HG02943 (cell line): ENCODE measurements around the gene GDPD2.
"Not testable (repeated sequence)": the region's sequence is repeated elsewhere in the genome, so short reads cannot be mapped to it uniquely, and the experiment has no call there.

Experiments used
- ATAC-seq: cut with Tn5 transposase; IDR thresholded peaks from one replicate; pipeline ENCODE4 v1.9.1; 2021; ENCODE audit warnings: mild to moderate bottlenecking, low read depth, moderate library complexity; ENCODE audit not compliant: unreplicated experiment

GDPD2 gene, protein sequence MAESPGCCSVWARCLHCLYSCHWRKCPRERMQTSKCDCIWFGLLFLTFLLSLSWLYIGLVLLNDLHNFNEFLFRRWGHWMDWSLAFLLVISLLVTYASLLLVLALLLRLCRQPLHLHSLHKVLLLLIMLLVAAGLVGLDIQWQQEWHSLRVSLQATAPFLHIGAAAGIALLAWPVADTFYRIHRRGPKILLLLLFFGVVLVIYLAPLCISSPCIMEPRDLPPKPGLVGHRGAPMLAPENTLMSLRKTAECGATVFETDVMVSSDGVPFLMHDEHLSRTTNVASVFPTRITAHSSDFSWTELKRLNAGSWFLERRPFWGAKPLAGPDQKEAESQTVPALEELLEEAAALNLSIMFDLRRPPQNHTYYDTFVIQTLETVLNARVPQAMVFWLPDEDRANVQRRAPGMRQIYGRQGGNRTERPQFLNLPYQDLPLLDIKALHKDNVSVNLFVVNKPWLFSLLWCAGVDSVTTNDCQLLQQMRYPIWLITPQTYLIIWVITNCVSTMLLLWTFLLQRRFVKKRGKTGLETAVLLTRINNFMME

DNA sequence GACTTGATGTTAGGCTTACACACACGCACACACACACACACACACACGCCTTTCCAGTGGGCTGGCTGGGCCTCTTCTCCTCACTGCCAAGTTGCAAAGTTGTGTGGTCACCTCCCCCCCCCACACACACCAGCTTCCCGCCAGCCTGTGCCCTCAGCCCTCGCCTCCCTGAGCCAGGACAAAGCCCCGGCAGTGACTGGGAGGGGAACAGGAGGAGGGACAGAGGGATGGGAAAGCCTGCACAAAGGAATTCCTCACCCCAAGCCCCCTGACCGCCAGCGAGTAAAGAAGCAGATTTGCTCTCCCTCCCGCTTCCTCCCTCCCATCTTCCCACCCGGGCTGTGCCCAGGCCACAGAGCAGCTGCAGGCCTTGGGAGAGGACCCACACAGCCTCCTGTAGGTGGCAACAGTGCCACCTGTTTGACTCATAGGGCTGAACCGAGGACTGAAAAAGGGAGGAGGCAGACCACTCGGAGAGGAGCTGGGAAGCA lies at the start of gene GDPD2:
Gene GDPD2 (plus strand): TSS at position 464 of the 491 bp plus-strand sequence. CDS start 1,671 bp downstream, outside the sequence.
- no peak for ATAC-seq

DNA sequence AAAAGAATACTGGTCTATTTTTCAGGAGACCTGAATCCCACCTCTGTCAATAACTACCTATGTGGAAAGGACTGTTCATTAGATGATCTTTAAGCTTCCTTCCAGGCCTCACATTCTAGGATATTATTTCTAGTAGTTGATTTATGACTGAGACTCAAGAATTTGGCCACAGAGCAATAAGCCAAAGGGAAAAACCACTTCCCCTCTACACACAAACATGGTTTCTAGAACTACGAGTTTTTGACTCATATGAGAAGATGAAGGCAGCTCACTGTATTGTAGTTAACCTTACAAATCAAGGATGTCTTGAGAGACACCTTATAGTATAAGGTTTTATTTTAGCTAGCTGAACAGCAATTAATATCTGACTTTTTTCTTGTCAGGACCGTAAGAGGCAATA lies 36.9 kb upstream of the GDPD2 start:
- no peak for ATAC-seq

DNA sequence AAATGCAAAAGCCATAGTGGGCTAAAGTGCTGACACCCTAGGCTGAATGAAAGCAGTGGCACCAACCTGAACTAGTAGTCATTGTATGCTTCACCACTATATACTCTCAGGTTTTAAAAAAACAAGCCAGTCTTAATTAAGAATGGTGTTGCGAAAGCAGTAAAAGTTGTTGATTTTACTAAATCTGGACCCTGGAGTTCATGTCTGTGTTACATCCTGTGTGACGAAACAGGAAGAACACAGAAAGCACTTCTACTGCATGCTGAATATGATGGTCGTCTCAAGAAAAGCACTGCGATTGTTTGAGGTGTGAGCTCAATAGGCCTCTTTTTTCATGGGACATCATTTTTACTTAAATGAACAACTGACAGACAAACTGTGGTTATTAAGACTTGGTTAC lies 24.2 kb upstream of the GDPD2 start:
- ATAC-seq, result no peak

DNA sequence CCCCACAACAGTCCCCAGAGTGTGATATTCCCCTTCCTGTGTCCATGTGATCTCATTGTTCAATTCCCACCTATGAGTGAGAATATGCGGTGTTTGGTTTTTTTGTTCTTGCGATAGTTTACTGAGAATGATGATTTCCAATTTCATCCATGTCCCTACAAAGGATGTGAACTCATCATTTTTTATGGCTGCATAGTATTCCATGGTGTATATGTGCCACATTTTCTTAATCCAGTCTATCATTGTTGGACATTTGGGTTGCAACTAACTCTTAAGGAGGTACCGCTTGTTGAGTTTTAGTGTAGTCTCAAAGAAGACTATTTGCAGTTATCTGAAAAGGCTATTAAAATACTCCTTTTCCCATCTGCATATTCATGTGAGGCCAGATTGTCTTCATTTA lies 22.9 kb upstream of the GDPD2 start:
- not testable (repeated sequence) for ATAC-seq

DNA sequence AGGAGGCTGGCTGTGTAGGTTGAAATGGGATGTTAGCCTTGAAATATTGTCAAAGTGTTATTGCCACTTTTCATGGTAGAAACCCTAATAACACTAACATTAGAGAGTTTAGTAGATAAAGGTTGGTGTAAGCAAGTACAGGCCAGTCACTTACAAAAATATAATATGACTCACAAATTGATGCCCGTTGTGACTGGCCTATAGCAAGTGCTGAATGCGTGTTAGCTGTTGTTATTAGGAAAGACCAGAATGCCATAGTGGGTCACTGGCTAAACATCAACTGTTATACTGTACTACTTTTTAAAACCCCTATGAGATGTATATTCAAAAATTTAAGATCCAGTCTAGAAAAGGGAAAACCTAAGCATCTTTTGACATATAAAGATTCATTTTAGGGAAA lies 20.4 kb upstream of the GDPD2 start:
- ATAC-seq, result no peak

DNA sequence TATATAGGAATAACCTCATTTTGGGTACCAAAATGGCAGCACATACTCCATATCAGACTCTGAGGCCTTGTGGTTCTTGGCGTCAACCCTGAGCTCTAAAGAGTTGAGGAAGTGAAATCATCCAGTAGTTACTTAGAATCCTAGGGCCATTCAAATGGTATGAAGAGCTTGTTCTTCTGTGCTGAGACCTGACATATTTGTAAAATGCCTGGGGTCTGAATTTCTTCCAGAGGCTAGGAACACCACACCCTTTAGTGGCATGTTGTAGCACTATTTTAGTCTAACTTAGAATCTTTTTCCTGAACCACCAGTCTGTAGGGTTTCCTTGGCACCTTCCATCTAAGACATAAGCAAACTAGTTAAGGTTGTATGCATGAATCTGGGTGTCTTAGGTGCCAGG lies 18.1 kb upstream of the GDPD2 start:
- ATAC-seq, result no peak

DNA sequence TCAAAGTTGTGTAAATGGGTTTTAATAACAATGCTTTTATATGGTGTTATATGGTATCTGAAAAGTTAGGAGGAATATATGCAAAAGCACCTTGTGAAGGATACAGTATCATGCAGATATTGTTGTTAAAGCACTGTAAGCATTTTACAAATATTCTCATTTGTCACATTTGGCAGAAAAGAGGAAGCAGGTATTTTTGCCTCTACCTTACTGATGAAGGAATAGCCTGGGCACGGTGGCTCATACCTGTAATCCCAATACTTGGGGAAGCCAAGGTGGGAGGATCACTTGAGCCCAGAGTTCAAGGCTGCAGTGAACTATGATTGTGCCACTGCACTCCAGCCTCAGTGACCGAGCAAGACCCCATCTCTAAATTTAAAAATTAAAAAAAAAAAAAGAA lies 12.2 kb upstream of the GDPD2 start:
- no peak for ATAC-seq

DNA sequence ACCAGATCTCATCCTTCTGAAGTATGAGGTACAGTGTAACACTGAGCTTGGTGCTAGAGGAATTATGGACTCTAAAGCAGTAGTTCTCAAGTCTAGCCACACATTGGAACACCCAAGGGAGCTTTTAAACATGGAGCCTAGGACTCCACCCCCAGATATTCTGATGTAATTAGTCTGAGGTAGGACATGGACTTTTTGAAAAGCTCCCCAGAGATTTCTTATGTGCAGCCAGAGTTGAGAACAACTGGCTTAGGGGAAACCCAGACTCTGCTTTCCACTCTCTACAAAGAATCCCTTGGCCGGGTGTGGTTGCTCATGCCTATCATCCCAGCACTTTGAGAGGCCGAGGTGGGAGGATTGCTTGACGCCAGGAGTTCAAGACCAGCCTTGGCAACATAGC lies 11.6 kb upstream of the GDPD2 start:
- no peak for ATAC-seq

DNA sequence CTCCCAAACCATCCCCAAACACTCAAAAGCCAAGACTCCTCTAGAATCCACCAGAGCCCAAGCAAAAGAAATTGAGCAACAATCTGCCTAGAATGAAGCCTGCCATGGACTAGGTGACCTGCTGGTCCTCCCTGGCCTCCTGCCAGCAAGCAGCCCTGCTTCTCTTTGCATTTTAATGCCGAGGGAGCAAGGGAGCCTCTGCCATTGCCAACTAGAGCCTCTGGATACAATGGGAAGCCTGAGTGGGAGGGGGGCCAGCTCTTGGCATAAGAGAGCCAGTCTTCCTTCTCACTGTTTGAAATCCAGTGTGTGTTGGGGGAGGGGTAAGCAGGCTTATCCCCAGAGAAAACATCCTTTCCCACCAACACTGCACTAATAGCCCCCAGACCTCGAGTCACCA lies 1.5 kb upstream of the GDPD2 start:
- no peak for ATAC-seq

DNA sequence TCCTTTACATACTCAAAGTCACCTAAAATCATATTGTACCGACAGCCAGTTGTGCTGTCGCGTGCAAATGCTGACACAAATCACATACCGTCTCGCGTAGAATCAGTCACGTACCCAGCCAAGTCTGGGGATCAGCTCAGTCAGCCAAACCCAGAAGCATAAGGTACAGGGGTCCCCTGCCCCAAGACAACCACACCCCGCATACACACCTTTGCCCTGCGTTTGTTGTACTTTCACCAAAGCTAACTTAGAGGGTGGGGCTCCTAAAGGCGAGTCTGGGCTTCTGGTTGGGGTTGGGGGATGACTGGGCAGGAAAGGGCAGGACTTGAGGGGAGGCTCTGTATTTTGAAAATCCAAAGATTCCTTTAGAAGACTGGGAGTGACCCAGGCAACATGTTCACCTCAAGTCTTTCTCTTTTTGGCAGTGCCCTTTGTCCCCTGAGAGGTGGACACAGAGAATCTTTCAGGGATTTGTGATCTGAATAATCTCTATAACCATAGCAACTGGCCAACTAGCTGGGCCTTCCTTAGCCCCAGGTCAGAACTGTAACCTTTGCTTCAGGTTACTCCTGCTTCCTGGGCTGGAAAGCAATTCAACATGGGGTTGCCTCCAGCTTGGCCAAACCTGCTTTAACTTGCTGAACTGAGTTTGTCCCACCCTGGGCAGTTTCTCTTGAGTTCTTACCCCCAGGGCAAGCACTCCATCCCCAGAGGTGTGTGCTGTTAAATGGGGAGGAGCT lies 992 bp downstream of the GDPD2 start:
- ATAC-seq, result no peak

DNA sequence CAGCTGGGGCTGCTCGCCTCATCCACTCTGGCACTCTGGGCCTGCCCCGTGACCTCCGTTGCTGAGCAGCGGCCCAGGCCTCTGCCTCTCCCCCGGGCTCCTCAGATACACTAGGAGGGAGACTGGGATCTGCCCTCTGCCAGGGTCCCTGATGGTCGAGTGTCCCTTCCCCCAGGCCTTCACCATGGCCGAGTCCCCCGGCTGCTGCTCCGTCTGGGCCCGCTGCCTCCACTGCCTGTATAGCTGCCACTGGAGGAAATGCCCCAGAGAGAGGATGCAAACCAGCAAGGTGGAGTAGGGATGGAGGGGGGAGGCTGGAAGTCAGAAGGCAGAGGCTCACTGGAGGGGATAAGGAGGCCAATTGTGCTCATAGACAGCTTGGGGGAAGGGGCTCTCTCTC lies 1.7 kb downstream of the GDPD2 start:
- ATAC-seq, result no peak

DNA sequence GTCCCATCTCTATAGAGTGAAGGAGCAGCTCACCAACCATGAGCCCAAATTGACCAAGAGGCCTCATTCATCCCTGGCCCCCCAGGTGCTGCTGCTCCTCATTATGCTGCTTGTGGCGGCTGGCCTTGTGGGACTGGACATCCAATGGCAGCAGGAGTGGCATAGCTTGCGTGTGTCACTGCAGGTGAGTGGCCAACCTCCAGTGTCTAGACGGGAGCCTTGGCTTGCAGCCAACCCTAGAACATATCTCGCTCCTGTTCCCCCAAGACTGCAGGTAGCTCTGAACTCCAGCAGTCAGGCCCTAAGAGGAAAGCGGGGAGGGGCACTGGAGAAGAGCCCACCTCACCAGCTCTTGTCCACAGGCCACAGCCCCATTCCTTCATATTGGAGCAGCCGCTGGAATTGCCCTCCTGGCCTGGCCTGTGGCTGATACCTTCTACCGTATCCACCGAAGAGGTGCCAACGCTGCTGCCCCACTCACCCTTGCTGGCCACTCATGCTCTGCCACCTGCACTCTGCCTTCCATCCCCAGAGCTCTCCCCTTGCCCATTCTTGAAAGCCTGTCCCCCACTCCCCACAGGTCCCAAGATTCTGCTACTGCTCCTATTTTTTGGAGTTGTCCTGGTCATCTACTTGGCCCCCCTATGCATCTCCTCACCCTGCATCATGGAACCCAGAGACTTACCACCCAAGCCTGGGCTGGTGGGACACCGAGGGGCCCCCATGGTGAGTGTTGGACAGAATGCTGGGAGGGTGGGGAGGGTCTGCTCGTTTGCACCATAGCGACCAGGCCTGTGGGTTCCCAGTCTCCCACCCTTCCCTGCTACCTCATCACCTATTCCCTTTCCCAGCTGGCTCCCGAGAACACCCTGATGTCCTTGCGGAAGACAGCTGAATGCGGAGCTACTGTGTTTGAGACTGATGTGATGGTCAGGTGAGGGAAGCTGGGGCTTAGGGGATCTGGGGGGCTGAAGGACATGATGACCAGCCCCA lies 3.5 kb downstream of the GDPD2 start:
- ATAC-seq, result no peak

DNA sequence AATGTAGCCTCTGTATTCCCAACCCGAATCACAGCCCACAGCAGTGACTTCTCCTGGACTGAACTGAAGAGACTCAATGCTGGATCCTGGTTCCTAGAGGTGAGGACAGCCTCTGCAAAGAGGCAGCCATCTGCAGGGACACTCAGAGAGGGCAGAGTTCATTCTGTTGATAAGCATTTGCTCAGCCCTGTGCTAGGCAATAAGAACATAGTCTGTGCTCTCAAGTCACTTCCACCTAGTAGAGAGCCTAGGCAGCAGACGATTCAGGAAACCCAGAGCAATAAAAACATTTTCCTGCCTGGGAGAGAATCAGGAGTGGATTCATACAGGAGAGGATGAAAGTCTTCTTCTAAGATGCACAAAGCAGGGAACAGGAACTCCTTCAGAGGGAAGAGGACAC lies 4.3 kb downstream of the GDPD2 start:
- ATAC-seq, result no peak

DNA sequence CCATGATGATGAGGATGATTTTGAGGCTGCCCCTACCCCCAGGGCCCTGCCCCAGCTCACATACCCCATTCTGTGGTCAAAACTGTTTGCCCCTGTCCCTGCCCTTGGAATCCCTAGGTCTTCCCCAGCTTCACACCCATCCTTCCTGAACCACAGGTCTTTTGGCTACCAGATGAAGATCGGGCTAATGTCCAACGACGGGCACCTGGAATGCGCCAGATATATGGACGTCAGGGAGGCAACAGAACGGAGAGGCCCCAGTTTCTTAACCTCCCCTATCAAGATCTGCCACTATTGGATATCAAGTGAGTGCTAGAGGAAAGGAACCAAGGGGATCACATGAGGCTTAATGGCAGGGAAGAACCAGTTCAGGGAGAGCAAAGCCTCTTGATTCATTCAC lies 6.6 kb downstream of the GDPD2 start:
- ATAC-seq, result no peak

DNA sequence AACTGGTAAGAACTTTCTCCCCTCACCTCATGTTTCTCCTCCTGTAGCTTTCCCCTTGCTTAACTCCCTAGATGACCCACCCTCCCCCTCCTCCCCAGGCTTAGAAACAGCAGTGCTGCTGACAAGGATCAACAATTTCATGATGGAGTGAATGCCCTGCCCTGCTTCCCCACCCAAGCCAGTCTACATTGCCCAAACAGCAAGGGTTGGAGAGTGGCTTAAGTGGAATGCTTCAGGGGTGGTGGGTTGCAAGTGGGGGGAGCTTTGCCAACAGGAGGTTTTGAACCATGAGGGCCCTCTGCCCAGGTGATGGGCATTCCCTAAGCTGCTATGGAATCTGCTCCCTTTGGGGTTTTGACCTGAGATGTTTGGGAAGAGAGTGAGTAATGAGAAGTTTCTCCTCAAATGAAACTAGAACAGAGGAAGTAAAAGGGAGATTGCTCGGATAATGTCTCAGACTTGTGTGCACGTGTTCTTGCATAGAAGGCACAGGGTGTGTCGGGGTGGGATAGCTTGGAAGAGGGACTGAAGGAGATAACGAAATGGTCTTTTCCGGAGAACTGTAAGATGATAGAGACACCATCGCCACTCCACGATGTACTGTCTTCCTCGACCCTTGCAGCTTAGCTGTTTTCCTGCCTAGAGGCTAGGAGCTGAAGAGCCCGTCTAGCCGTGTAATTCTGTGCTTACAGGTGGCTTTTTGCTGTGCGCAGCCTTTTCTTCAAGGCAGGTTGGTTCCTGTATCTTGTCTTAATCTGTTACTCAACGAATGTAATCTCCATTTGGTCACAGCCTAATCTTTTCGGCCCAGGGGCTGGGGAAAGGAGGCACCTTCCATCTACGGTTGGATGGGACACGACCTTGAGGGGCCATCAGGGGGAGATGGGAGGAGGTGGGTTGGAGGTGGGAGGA lies 10.1 kb downstream of the GDPD2 start:
- no peak for ATAC-seq

DNA sequence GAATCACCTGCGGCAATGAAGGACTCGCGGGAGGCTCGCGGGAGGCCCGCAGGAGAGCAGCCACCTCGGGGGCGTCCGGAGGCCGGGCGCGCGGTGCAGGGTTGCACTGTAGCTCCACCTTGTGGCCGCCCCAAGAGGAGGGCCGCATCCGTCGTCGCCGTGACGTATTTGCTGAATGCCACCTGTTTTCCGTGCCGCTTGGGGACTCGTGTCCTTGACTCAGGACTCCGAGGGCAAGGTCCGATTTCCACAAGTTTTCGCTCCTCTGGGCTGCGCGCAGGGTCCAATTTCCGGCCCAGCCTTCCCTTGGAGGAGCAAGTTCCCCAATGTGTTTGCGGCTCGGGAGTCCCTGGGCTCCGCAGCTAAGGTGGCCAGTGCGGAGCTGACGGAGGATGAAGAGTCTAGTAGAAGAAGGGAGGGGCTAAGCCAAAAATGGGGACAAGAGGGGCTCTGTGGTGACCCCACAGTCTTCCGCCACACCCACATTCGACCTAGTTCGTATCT lies 10.8 kb downstream of the GDPD2 start:
- ATAC-seq, result peak; percentile 66

DNA sequence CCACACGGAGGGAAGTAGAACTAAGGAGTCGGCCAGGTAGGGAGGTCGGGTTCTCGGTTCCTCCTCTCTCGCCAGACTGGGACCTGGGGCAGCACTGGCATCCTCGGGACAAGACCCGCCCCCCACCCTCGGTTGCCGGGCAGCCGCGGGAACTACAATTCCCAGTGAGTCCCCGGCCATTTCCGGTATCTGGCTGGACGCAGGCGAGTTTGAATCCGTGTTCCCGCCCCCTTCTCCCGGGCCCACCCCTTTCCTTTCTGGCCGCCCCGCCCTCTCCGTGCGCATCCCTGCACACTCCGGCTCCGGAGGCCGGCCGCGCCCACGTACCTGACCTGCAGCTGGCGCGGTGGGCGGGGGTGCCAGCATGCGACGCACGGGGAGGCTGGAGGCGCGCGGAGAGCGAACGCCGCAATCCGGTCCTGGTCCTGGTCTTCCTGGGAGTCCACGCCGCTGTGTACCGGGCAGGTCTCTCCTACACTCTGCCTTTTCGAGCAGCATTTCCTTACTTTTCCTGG lies 11.3 kb downstream of the GDPD2 start:
- peak; percentile 63 for ATAC-seq

DNA sequence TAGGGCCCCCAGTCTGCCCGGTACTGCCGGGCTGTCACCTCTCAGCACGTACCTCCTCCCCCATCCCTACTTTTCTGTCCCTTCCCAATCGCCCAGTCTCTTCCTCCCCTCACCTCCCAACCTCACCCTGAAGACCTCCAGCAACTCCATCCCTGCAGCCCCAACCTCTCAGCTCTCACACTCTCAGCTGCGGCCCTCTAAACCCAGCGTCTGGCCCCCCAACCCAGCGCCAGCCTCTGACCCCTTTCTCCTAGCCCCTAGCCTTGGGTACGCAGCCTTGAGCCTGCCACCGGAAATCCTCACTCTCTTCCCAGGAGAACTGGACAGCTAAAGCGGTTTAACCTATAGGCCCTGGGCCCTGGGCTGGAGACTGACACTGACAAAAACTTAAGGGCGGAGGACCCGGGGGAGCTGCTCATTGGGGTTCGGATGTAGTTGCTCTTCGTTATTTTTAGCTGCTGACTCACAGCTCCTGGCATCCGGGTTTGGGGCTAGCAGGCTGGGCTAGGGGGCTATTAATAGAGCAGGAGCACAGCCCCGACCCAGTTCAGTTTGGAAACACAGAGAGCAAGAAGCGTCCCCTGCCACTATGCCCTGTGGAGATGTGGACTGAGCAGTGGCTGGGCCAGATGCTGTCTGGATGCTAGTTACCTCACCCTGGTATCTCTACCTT lies 11.9 kb downstream of the GDPD2 start:
- no peak for ATAC-seq
